C4-2B (cell line): ENCODE data around the gene CDCP2.
A peak's percentile ranks its signal among the peaks of the same experiment; 100 is the strongest.

Source experiments
- H3K27ac ChIP-seq: fragments of 450-650 bp; 2 replicates; pipeline ENCODE4 v1.5.1; 2017
- CTCF ChIP-seq: fragments of 450-650 bp; conservative IDR thresholded peaks from 2 replicates; pipeline ENCODE4 v1.5.1; 2017; ENCODE audit warnings: mild to moderate bottlenecking
- ZFX ChIP-seq: fragments of 450-650 bp; IDR thresholded peaks from 2 replicates; pipeline ENCODE4 v1.6.1; 2017

Gene CDCP2

GRCh38 chr1:54152696-54153095 lies at the start of gene CDCP2:
Gene CDCP2 (minus strand): TSS chr1:54153000. CDS start chr1:54152922, 78 bp downstream.
- H3K27ac ChIP-seq: peak within 1 kb of the TSS; percentile 52
- TF ChIP-seq ZFX (no peak), CTCF (no peak)

- no peak for TF ChIP-seq CTCF
- peak; percentile 61; the same call in 1 of the 2 replicates for TF ChIP-seq ZFX
- H3K27ac ChIP-seq: peak overlapping the region; percentile 86
Measured at GRCh38 chr1:54200519-54200997, 47.8 kb upstream of the CDCP2 start.

- TF ChIP-seq CTCF (no peak), ZFX (peak; percentile 67)
- H3K27ac ChIP-seq: peak within 1 kb of the TSS; percentile 86
Measured at GRCh38 chr1:54199765-54200518, 47.1 kb upstream of the CDCP2 start, which contains the start of the genes CYB5RL and MRPL37. Gene CYB5RL (minus strand): TSS chr1:54200030. CDS start chr1:54195616, 4,414 bp downstream. Gene MRPL37 (plus strand): TSS chr1:54200167. CDS start chr1:54200244, 77 bp downstream.

- TF ChIP-seq ZFX: no peak
- TF ChIP-seq CTCF: no peak
- peak overlapping the region; percentile 86 for H3K27ac ChIP-seq
Measured at GRCh38 chr1:54199151-54199764, 46.5 kb upstream of the CDCP2 start.

- TF ChIP-seq ZFX (no peak), CTCF (no peak)
- no peak overlapping the region for H3K27ac ChIP-seq
Measured at GRCh38 chr1:54193453-54193852, 40.7 kb upstream of the CDCP2 start.

GRCh38 chr1:54191525-54191924 lies 38.7 kb upstream of the CDCP2 start:
- H3K27ac ChIP-seq: no peak overlapping the region
- TF ChIP-seq CTCF (no peak), ZFX (no peak)

GRCh38 chr1:54190526-54190925 lies 37.7 kb upstream of the CDCP2 start:
- H3K27ac ChIP-seq: no peak overlapping the region
- TF ChIP-seq CTCF (no peak), ZFX (no peak)
